Ramos (cell line): Measurements from ENCODE around the gene BRD9.
"Not testable (repeated sequence)": the region's sequence is repeated elsewhere in the genome, so short reads cannot be mapped to it uniquely, and the experiment has no call there.

Experiments used
- in situ Hi-C: fragments of 300-500 bp; cut with MboI; formaldehyde crosslinking; loops from one replicate; pipeline ENCODE4 v1.14.3; 2022; ENCODE audit warnings: low sequenced_read_pairs; ENCODE audit not compliant: unreplicated experiment

BRD9 gene

GRCh38 chr5:923281-923873, 30.8 kb upstream of the BRD9 start:
- in situ Hi-C loops: no loop called here

- in situ Hi-C loops: no loop called here
Measured at GRCh38 chr5:922436-923280, 30.1 kb upstream of the BRD9 start.

GRCh38 chr5:921456-922435, 29.1 kb upstream of the BRD9 start:
- in situ Hi-C loops: no loop called here

GRCh38 chr5:920321-920720, 27.7 kb upstream of the BRD9 start:
- in situ Hi-C loops: no loop called here

GRCh38 chr5:919356-920000, 26.9 kb upstream of the BRD9 start:
- in situ Hi-C loops: no loop called here

GRCh38 chr5:918717-919116, 26.1 kb upstream of the BRD9 start:
- in situ Hi-C loops: not testable (repeated sequence)

GRCh38 chr5:916441-917293, 24.1 kb upstream of the BRD9 start:
- in situ Hi-C loops: no loop called here

- in situ Hi-C loops: no loop called here
Measured at GRCh38 chr5:915946-916345, 23.3 kb upstream of the BRD9 start.

GRCh38 chr5:915346-915745, 22.7 kb upstream of the BRD9 start:
- in situ Hi-C loops: not testable (repeated sequence)

- in situ Hi-C loops: no loop called here
Measured at GRCh38 chr5:914612-915011, 22.0 kb upstream of the BRD9 start.

- in situ Hi-C loops: no loop called here
Measured at GRCh38 chr5:914174-914573, 21.6 kb upstream of the BRD9 start.

- in situ Hi-C loops: no loop called here
Measured at GRCh38 chr5:912280-913091, 19.9 kb upstream of the BRD9 start.

GRCh38 chr5:911601-912000, 19.0 kb upstream of the BRD9 start:
- in situ Hi-C loops: no loop called here

GRCh38 chr5:910769-911160, 18.2 kb upstream of the BRD9 start:
- in situ Hi-C loops: no loop called here

GRCh38 chr5:909994-910768, 17.6 kb upstream of the BRD9 start:
- in situ Hi-C loops: loop anchor here (10.0 kb wide), 1 partner anchor 245 kb away; no protein-coding TSS in a partner anchor

- in situ Hi-C loops: loop anchor here (10.0 kb wide), 1 partner anchor 244 kb away; no protein-coding TSS in a partner anchor
Measured at GRCh38 chr5:909086-909485, 16.5 kb upstream of the BRD9 start.

GRCh38 chr5:908172-908571, 15.6 kb upstream of the BRD9 start:
- in situ Hi-C loops: loop anchor here (10.0 kb wide), 1 partner anchor 243 kb away; no protein-coding TSS in a partner anchor
